NCI-H748 treated with DMSO at 0.1 percent for 48 hours (cell line): ENCODE data around the gene HOXA13.
A peak's percentile ranks its signal among the peaks of the same experiment; 100 is the strongest.

Source experiments
- DNase-seq: peaks from one replicate; lab custom pipeline; 2025; lab: John Stamatoyannopoulos, UW

Gene HOXA13

GRCh38 chr7:27199849-27200760 is at the start of gene HOXA13:
Gene HOXA13 (minus strand): TSS chr7:27200091. CDS start chr7:27200077, 14 bp downstream.
- DNase-seq, result peak; percentile 49

- DNase-seq, result no peak
Measured at GRCh38 chr7:27248911-27249723, 49.2 kb upstream of the HOXA13 start.

DNA sequence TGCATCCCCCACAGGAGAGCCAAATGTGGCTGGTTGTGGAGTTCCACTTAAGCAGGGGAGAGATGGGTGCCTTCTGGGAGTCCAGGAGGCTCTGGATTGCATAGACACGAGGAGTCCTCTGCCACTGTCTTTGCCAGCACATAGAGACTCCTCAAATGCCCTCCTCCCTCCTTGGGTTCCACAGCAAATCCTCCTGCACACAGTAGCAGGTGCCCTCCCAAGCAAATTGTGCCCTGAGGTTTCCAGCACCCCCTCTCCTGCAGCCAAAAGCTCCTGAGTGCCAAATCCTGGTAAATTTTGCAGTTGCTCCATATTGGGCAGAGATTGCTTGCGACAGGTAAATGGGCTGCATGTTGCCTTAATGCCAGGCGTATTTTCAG is 48.5 kb upstream of the HOXA13 start:
- DNase-seq, result no peak

DNA sequence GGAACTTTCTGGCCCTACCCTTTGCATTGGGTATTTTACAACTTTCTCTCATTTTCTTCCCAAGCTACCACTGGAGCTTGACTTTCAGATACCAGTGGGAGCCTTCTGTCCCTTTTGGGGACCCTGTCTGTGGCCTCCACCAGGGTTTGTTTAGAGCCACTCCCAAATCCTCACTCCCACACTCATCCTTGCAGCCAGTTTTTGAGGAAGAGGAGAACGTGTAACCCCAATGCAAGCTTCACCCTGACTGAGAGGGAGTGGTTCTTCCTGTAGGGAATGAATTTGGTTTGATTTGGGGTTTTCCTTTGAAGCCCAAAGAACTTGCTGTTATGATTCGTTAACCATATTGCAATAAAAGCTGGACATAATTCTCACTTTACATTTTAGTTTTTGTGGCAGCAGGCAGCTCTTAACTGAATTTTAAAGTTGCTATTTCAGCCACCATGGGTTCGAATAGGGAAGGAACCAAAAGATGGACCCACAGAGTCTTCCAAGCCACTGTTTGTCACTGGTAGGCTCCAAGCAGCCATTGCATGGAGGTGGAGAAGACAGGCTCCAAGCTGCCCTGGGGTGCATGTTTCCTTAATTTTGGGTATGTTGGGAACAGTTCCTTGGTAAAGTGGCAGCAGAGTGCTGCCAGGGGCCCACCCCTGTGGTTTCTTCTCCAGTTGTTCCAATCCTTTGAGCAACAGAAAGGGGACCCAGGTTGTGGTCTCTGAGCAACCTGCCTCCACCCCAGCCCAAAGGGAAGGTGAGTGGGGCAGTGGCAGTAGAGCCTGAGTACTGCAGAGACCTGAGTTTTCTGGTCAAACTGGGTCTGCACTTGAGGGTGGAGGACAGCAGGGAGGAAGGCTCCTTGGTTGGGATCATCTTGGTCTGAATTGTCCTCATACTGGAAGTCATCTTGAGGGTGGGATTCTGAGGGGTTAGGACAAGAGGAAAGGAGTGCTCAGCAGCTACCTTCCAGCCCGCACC is 47.8 kb upstream of the HOXA13 start:
- DNase-seq, result no peak

DNA sequence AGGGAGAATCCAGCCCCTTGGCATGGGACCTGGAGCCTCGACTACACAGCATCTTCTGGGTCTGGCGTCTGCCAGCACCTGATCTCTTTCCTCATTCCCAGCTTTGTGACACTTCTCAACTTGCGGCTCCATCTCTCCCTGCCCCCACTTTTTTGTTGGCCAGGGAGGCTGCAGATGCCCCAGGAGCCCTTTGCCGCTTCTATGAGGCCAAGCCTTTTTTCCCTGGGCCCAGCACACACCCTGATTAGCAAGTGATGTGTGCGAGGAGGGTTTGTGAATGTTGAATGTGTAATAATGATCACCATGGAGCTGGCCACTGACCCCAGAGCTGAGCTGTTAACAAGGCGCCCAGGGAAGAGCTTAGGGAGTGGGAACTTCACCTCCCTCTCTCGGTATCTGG is 47.1 kb upstream of the HOXA13 start:
- DNase-seq, result no peak

GRCh38 chr7:27245798-27246691 is 46.2 kb upstream of the HOXA13 start:
- DNase-seq, result peak; percentile 32

GRCh38 chr7:27245124-27245797 is 45.4 kb upstream of the HOXA13 start:
- no peak for DNase-seq

DNA sequence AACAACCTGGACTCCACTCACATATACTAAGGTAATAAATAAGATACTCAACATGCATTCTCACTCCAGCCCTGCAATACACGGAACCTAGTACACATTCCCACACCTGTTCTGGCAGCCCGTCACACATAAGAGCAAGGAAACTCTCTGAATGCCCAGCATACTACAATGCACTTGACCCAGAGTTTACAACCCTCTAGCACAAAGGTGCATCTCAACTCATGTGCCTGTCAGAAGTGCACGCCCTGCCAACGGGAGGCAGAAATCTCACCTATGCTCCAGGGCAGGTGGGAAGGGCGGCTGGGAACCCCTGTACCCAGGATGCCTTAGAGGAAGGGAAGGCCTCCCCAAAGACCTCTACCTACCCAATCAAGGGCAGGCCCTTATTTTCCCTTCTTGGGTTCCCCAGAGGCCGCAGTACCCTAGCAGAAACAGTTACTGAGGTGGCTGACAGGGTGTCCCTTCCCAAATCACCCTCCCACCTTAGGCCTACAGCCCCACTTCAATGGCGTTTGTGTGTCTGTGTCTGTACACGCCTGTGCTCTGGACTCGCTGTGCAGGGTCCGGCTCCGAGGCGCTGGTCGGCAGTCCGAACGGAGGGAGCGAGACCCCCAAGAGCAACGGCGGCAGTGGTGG is 44.7 kb upstream of the HOXA13 start:
- no peak for DNase-seq

DNA sequence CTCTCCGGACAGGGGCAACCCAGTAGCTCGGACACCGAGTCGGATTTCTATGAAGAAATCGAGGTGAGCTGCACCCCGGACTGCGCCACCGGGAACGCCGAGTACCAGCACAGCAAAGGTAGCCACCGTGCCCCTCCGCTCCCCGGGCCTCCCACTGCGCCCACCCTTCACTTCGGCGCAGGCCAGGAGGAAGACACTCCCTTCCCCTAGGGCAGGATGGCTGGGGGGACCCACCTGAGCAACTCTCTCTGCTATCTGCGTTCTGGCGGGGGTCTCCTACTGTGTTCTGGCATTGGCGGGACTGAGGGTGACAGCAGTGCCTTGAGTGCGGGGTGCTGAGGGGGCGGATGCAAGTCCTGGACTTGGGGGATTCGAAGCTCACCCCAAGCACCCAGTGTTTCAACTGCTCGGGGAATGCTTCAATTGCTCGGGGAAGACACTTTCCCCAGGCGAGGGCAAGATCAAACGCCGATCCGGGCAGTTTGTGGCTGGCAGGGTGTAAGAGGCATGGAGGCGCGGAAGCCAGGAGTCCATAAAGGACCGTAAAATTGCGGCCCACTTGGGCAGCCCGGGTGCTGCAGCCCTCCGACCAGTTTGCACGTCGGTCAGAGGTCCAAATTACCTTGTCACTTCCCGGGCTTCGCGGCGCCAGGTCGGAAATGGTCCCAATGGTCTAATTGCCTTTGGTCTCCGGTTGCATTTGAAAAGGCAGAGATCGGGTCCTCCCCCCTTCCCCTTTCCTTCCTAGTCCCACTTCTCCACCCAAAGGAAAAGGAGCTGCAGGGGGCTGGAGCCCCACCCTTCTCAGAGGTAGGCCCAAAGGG is 43.7 kb upstream of the HOXA13 start:
- no peak for DNase-seq

GRCh38 chr7:27242555-27243339 is 42.9 kb upstream of the HOXA13 start, which contains the start of gene EVX1:
Gene EVX1 (plus strand): TSS chr7:27242802. CDS start chr7:27243031, 229 bp downstream.
- peak; percentile 84 for DNase-seq

DNA sequence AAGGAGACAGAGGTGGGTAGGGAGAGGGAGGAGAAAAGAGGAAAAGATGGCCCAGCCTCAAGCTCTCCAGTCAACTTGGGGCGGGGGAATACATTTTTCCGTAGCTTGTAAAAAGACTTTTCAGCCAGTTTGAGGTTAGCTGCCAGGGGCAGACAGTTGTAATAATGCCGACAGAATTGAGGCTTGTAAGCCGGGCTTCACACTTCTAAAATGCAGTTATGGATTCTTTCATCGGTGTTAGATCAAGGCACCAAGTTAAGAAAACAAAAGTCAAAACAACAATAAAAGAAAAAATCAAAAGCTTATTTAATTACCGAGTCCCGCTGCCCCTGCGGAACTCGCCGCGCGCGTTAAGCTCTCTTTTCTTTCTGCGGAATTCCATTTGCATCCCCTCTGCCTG is 42.3 kb upstream of the HOXA13 start:
- no peak for DNase-seq

- no peak for DNase-seq
Measured at GRCh38 chr7:27241189-27242056, 41.5 kb upstream of the HOXA13 start.

- no peak for DNase-seq
Measured at GRCh38 chr7:27240015-27240731, 40.3 kb upstream of the HOXA13 start.

DNA sequence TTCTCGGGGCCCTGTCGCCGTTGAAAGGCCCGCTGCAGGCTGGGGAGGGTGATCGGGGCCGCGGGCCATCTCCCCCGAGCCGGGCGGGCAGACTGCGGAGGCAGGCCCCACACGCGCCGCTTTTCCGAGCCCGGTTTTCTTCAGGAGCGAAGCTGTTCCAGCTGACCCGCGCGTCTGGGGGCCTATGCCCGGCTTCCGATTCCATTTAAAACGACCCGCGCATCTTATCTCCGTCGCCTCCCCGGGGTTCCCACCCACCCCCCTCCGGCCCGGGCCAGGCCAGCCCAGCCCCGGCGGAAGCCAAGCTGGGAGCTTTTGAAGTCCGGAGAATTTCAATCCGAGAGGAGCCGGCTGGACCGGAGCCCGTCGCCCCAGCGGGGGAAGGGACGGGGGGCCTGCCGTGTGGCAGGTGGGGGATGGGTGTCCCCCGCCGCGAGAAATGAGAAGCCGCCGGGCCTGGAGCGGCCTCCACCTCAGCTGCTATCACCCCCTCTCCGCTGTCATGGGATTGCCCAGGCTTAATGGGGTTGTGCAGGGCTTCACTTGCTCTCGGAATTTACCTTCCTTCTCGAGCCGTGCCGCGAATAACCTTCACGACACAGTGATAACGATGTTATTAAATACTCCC is 39.6 kb upstream of the HOXA13 start:
- no peak for DNase-seq

DNA sequence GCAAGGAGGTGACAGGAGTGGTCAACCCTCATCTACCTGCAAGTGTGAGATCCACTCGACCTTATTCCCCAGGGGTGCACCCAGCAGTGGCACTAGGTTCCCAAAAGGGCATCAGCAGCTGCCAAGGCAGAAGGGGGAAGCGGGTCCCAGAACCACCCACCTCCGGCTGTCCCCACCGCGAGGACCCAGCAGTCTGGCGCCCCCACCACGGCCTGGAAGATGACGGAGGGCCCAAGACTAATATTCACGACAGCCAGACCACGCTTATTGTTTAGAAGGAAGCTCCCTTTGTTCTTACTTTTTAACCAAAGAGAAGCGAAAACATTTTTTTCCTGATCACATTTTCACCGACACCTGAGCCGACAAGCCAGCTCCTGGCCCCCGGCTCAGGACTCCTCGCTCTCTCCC is 39.1 kb upstream of the HOXA13 start:
- no peak for DNase-seq
